ENCODE measurements around the gene ZNF608.

GRCh38 chr5:124697933-124698591 lies 48.4 kb downstream of the ZNF608 start:
- TF ChIP-seq CTCF (conservative IDR thresholded peaks at IDR 0.05; ENCODE audit: low read length) (no peak), EZH2phosphoT487 (IDR thresholded peaks at IDR 0.05; ENCODE audit: borderline replicate concordance, low read depth, low read length) (no peak)
